Naive thymus-derived CD4-positive, alpha-beta T cell (primary cell): ENCODE results near the gene CMIP. TPM values are rescaled to one million over a fixed set of nuclear protein-coding genes. Genes with fewer than 3 reads are reported as not detected.
A peak's percentile ranks its signal among the peaks of the same experiment; 100 is the strongest.

Source experiments
- ATAC-seq: fragments of 150-1000 bp; cut with Tn5 transposase; 2 replicates; pipeline ENCODE4 v1.10.0; 2021; ENCODE audit warnings: mild to moderate bottlenecking, moderate library complexity
- CTCF ChIA-PET: fragments of 350-600 bp; sonication (Branson Sonifier 250); formaldehyde crosslinking; loops from one replicate; lab custom pipeline; 2021; ENCODE audit warnings: antibody characterized with exemption; lab: Charles Lee
- POLR2A ChIA-PET: fragments of 350-600 bp; sonication (Branson Sonifier 250); formaldehyde crosslinking; loops from one replicate; lab custom pipeline; 2021; ENCODE audit warnings: antibody characterized with exemption, inconsistent platforms; lab: Charles Lee
- DNase-seq, 9 donors: peaks; one replicate each; pipeline versions ENCODE4 v3.0.0 to v3.0.0-alpha.2; 2020 to 2022; ENCODE audit warnings: mixed read lengths in 1 of 9
- H3K27ac ChIP-seq: one replicate; pipeline ENCODE4 v1.7.0; 2013; ENCODE audit warnings: mild to moderate bottlenecking, low read depth, low read length, moderate library complexity
- H3K27me3 ChIP-seq, 2 donors: one replicate each; pipeline ENCODE4 v1.7.0; 2013; ENCODE audit warnings: low read length in 2 of 2, mild to moderate bottlenecking in 2 of 2, moderate library complexity in 2 of 2; ENCODE audit not compliant: control insufficient read depth in 2 of 2, insufficient read depth in 2 of 2
- H3K36me3 ChIP-seq, 3 experiments: 1 replicate in 2 of 3; 2 replicates in 1 of 3; pipeline ENCODE4 v1.7.0; 2013; ENCODE audit warnings: low read length in 3 of 3, mild to moderate bottlenecking in 3 of 3, moderate library complexity in 1 of 3; ENCODE audit not compliant: insufficient read depth in 3 of 3, control insufficient read depth in 2 of 3
- H3K4me1 ChIP-seq, 2 donors: one replicate each; pipeline ENCODE4 v1.7.0; 2013; ENCODE audit warnings: low read length in 2 of 2, mild to moderate bottlenecking in 2 of 2, moderate library complexity in 1 of 2; ENCODE audit not compliant: control insufficient read depth in 2 of 2, insufficient read depth in 2 of 2
- H3K4me3 ChIP-seq: 2 replicates; pipeline ENCODE4 v1.7.0; 2013; ENCODE audit warnings: mild to moderate bottlenecking, low read length
- H3K9me3 ChIP-seq, 3 experiments: 1 replicate in 2 of 3; 2 replicates in 1 of 3; pipeline ENCODE4 v1.7.0; 2013; ENCODE audit warnings: low read length in 3 of 3; ENCODE audit not compliant: control insufficient read depth in 2 of 3
- H3K27ac Mint-ChIP-seq, 9 donors: one replicate each; pipeline ENCODE4 v1.8.0; 2020 to 2022; ENCODE audit warnings: mixed read lengths in 9 of 9, mild to moderate bottlenecking in 8 of 9, moderate library complexity in 5 of 9, inconsistent platforms in 2 of 9
- H3K27me3 Mint-ChIP-seq, 5 donors: one replicate each; pipeline ENCODE4 v1.8.0; 2021 to 2022; ENCODE audit warnings: mixed read lengths in 5 of 5, mild to moderate bottlenecking in 1 of 5
- H3K36me3 Mint-ChIP-seq, 5 donors: one replicate each; pipeline ENCODE4 v1.8.0; 2020 to 2022; ENCODE audit warnings: mixed read lengths in 5 of 5, mild to moderate bottlenecking in 3 of 5, inconsistent platforms in 1 of 5
- H3K4me1 Mint-ChIP-seq, 7 donors: one replicate each; pipeline ENCODE4 v1.8.0; 2020 to 2022; ENCODE audit warnings: mixed read lengths in 7 of 7, mild to moderate bottlenecking in 3 of 7, inconsistent platforms in 1 of 7
- H3K4me3 Mint-ChIP-seq, 10 donors: one replicate each; pipeline ENCODE4 v1.8.0; 2020 to 2022; ENCODE audit warnings: mild to moderate bottlenecking in 10 of 10, mixed read lengths in 10 of 10, moderate library complexity in 6 of 10, inconsistent platforms in 2 of 10
- H3K9me3 Mint-ChIP-seq, 11 donors: one replicate each; pipeline ENCODE4 v1.8.0; 2020 to 2022; ENCODE audit warnings: mixed read lengths in 11 of 11, mild to moderate bottlenecking in 4 of 11, inconsistent platforms in 1 of 11, moderate library complexity in 1 of 11
- intact Hi-C, 2 donors: fragments of 100-400 bp; cut with micrococcal nuclease; formaldehyde crosslinking; loops; one replicate each; pipeline ENCODE4 v1.15.1; 2023
- polyA plus RNA-seq, 2 donors: library from polyadenylated mRNA; unstranded; fragments of 300-500 nt; fragmentation: Illumina TruSeq; gene quantifications; one replicate each; pipeline ENCODE4 v1.2.3, GENCODE V29; 2021
- total RNA-seq, 6 experiments: library from RNA in 5 of 6; stranded (reverse) in 5 of 6; gene quantifications; 1 replicate in 5 of 6; 2 replicates in 1 of 6; pipeline ENCODE4 v1.2.3 and lab custom pipeline; 2021 to 2026

The CMIP gene
- total and polyA plus RNA-seq, 7 experiments from 2014 or later = 0.66 to 75.4 (median 34.3) TPM

GRCh38 chr16:81483064-81483969 is 38.7 kb downstream of the CMIP start:
- ChIA-PET POLR2A (interaction anchor here (0.6 kb wide), 1 partner anchor 14 kb away, joined by 4 read pairs; no protein-coding TSS in a partner anchor), CTCF (no interaction called here)
- peaks cover 0 to 15% (median 6%) of the 10 kb centered on the region in 5 donors for H3K36me3 Mint-ChIP-seq
- no peak overlapping the region for H3K4me3 ChIP-seq
- ATAC-seq (no peak), DNase-seq (no peak)
- peaks cover 0 to 2% (median 0%) of the 10 kb centered on the region in 11 donors for H3K9me3 Mint-ChIP-seq
- H3K4me3 Mint-ChIP-seq = peak overlapping the region in 1 of 10 donors; percentile 13
- H3K9me3 ChIP-seq = no peaks in the 10 kb centered on the region
- peak overlapping the region in 1 of 9 donors; percentile 41 for H3K27ac Mint-ChIP-seq
- H3K4me1 ChIP-seq = peaks cover 14 to 18% of the 10 kb centered on the region in 2 donors
- no peaks in the 10 kb centered on the region for H3K36me3 ChIP-seq
- no peak overlapping the region for H3K27ac ChIP-seq
- H3K27me3 Mint-ChIP-seq = no peaks in the 10 kb centered on the region
- no peaks in the 10 kb centered on the region for H3K27me3 ChIP-seq
- H3K4me1 Mint-ChIP-seq = peaks cover 31 to 64% (median 55%) of the 10 kb centered on the region in 7 donors
- intact Hi-C loops = loop anchor here in 1 of 2 donors (5.0 kb wide), 1 partner anchor 36 kb away; no protein-coding TSS in a partner anchor

DNA sequence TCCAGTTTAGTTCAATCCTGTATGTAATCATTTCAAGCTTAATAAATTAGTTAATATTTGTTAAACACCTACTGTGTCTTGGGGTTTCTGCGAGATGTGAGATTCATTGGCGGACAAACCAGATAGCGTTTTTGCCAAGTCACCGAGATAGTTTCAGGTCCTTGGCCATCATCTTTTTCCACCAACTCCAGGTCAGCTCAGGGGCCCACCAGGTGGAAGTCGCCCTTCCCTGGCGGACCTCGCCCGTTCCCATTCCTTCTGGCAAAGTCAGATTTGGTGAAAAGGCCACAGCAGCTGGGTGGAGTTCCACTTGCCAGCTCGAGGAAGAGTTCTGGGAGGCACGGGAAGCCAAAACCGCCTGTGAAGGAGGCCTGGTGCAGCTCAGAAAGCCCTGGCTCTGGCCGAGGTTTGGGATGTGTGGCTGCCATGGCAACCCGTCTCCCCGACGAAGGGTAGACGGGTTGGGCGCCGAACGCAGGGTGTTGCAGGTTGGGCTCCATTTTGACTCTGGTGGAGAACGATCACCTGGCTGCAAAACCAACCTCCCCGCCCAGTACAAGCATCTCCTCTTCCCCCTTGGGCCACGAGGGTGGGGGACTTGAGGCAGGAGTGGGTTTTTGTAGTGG is 39.5 kb downstream of the CMIP start:
- H3K4me1 ChIP-seq = peaks cover 6 to 12% of the 10 kb centered on the region in 2 donors
- Mint-ChIP-seq H3K4me3 (no peak overlapping the region), H3K4me1 (peaks cover 37 to 64% (median 57%) of the 10 kb centered on the region in 7 donors), H3K27ac (no peak overlapping the region), H3K9me3 (peaks cover 0 to 2% (median 0%) of the 10 kb centered on the region in 11 donors), H3K27me3 (no peaks in the 10 kb centered on the region), H3K36me3 (peaks cover 0 to 13% (median 6%) of the 10 kb centered on the region in 5 donors)
- ChIA-PET POLR2A (interaction anchor here (0.6 kb wide), 1 partner anchor 14 kb away, joined by 4 read pairs; no protein-coding TSS in a partner anchor), CTCF (no interaction called here)
- H3K4me3 ChIP-seq = no peak overlapping the region
- no peaks in the 10 kb centered on the region for H3K27me3 ChIP-seq
- H3K36me3 ChIP-seq = no peaks in the 10 kb centered on the region
- intact Hi-C loops = loop anchor here in 1 of 2 donors (5.0 kb wide), 1 partner anchor 37 kb away; no protein-coding TSS in a partner anchor
- no peak for ATAC-seq
- H3K9me3 ChIP-seq = no peaks in the 10 kb centered on the region
- no peak overlapping the region for H3K27ac ChIP-seq
- no peak for DNase-seq

GRCh38 chr16:81484908-81485624 is 40.5 kb downstream of the CMIP start:
- H3K9me3 Mint-ChIP-seq = peaks cover 0 to 2% (median 0%) of the 10 kb centered on the region in 11 donors
- ATAC-seq (no peak), DNase-seq (no peak)
- H3K36me3 Mint-ChIP-seq = peaks cover 0 to 8% (median 6%) of the 10 kb centered on the region in 5 donors
- H3K4me1 Mint-ChIP-seq = peaks cover 33 to 63% (median 52%) of the 10 kb centered on the region in 7 donors
- CTCF ChIA-PET = no interaction called here
- POLR2A ChIA-PET = interaction anchor here (0.7 to 1.5 kb wide), 2 partner anchors 13 to 15 kb away, joined by 3 read pairs; no protein-coding TSS in a partner anchor
- intact Hi-C loops = loop anchor here in 1 of 2 donors (5.0 kb wide), 1 partner anchor 38 kb away; no protein-coding TSS in a partner anchor
- Histone ChIP-seq H3K4me1 (peaks cover 5 to 11% of the 10 kb centered on the region in 2 donors), H3K36me3 (no peaks in the 10 kb centered on the region), H3K9me3 (no peaks in the 10 kb centered on the region), H3K27me3 (no peaks in the 10 kb centered on the region), H3K27ac (no peak overlapping the region), H3K4me3 (no peak overlapping the region)
- H3K27ac Mint-ChIP-seq = peak overlapping the region in 1 of 9 donors; percentile 32
- H3K27me3 Mint-ChIP-seq = no peaks in the 10 kb centered on the region
- H3K4me3 Mint-ChIP-seq = no peak overlapping the region

DNA sequence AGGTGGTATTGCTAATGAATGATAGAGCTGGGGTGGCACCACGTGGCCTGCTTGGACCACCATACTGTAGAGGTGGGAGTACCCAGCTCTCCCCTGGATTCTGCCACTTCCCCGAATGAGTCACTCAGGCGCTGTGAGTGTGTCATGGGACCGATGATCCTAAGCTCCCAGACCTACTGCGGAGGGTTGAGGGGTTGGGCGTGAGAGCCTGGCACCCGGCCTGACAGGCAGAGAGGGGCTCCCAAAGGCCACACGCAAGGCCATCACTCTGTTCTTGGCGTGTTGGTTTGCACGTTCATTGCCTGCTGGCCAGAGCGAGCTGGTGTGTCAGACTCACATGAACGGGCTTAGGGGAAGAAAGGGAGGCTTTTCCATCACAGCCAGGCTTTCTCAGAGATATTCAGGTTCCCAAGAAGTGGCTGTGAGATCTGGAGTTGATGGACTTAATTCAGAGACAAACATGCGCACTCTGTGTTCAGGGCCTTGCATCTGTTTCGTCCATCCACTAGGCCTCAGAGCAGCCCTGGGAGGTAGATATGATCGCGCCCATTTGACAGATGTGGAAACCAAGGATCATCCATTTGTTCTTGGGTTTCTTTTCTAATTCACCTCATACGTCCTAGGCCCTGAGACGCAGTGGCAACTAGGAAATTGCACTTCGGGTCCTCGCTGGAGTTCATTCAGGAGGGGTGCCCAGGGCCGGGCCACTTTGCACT is 41.4 kb downstream of the CMIP start:
- ATAC-seq (no peak), DNase-seq (no peak)
- H3K27me3 ChIP-seq = no peaks in the 10 kb centered on the region
- Mint-ChIP-seq H3K27ac (peak overlapping the region in 1 of 9 donors; percentile 32), H3K4me1 (peaks cover 28 to 60% (median 47%) of the 10 kb centered on the region in 7 donors), H3K27me3 (no peaks in the 10 kb centered on the region), H3K4me3 (no peak overlapping the region), H3K9me3 (peaks cover 0 to 2% (median 0%) of the 10 kb centered on the region in 11 donors), H3K36me3 (peaks cover 0 to 9% (median 7%) of the 10 kb centered on the region in 5 donors)
- intact Hi-C loops = no loop called here
- ChIA-PET POLR2A (interaction anchor here (0.7 to 1.5 kb wide), 2 partner anchors 14 to 16 kb away, joined by 3 read pairs; no protein-coding TSS in a partner anchor), CTCF (no interaction called here)
- no peaks in the 10 kb centered on the region for H3K9me3 ChIP-seq
- H3K4me1 ChIP-seq = peaks cover 5 to 8% of the 10 kb centered on the region in 2 donors
- no peaks in the 10 kb centered on the region for H3K36me3 ChIP-seq
- no peak overlapping the region for H3K4me3 ChIP-seq
- H3K27ac ChIP-seq = no peak overlapping the region

- peak overlapping the region in 1 of 9 donors; percentile 46 for H3K27ac Mint-ChIP-seq
- H3K9me3 Mint-ChIP-seq = peaks cover 0 to 2% (median 0%) of the 10 kb centered on the region in 11 donors
- ATAC-seq (no peak), DNase-seq (no peak)
- Histone ChIP-seq H3K36me3 (no peaks in the 10 kb centered on the region), H3K27me3 (no peaks in the 10 kb centered on the region), H3K4me3 (no peak overlapping the region), H3K27ac (no peak overlapping the region), H3K4me1 (peaks cover 5 to 6% of the 10 kb centered on the region in 2 donors), H3K9me3 (no peaks in the 10 kb centered on the region)
- H3K36me3 Mint-ChIP-seq = peaks cover 0 to 12% (median 7%) of the 10 kb centered on the region in 5 donors
- H3K4me3 Mint-ChIP-seq = no peak overlapping the region
- H3K27me3 Mint-ChIP-seq = no peaks in the 10 kb centered on the region
- H3K4me1 Mint-ChIP-seq = peaks cover 22 to 56% (median 42%) of the 10 kb centered on the region in 7 donors
- intact Hi-C loops = no loop called here
- ChIA-PET CTCF (no interaction called here), POLR2A (no interaction called here)
These were observed 42.0 kb downstream of the CMIP start for GRCh38 chr16:81486540-81487061.
